Measurements from ENCODE around the gene STXBP4. TPM values are rescaled to one million over a fixed set of nuclear protein-coding genes. Genes with fewer than 3 reads are reported as not detected.

STXBP4 gene
- total RNA-seq, 1 experiment from 2014 or later, result 16.5 TPM

DNA sequence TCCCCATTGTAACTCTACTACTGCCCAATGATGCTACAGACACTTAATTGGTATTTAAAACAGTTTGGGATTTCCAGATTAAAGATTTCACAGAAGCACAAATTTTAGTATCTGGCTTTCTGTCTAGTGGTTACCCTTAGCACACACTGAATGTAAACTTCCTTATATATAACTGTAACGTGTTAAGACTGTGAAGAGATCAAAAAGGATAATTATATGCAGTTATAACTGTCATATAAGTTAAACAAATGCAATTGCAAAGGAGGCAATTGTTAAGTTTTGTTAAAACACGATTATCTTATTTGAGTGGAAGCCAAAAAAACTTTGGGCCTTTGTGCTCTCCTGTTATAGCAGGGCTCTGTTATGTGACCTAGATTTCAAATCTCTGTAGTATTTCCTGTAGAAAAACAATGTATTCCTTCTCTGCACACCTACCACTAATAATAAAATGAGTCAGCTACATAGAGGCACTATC, 147.9 kb downstream of the STXBP4 start:
- Histone ChIP-seq H2AFZ (ENCODE audit: low read length) (no peak overlapping the region), H3T11ph (ENCODE audit: low read length) (no peak overlapping the region), H3K4me1 (ENCODE audit: insufficient read depth, low read length) (no peaks in the 10 kb centered on the region), H3K18ac (ENCODE audit: insufficient read length, low read depth, low read length) (no peak overlapping the region), H2BK5ac (ENCODE audit: insufficient read length, low read length) (no peak overlapping the region), H3K27ac (ENCODE audit: insufficient read length, low read depth, low read length) (no peak overlapping the region), H2BK12ac (ENCODE audit: insufficient read length, low read depth, low read length) (no peak overlapping the region), H3K56ac (ENCODE audit: insufficient read length, low read depth, low read length) (no peak overlapping the region), H4K20me1 (ENCODE audit: control insufficient read depth, insufficient read depth, insufficient read length) (no peaks in the 10 kb centered on the region), H4K8ac (replicated peaks; ENCODE audit: insufficient read length, low read depth, low read length) (no peak overlapping the region), H3K27me3 (ENCODE audit: insufficient read depth, low read length) (no peaks in the 10 kb centered on the region), H3K4ac (ENCODE audit: low read depth, low read length) (no peak overlapping the region), H3K23ac (ENCODE audit: insufficient read length, low read depth, low read length) (no peak overlapping the region), H3K4me2 (ENCODE audit: insufficient read depth, insufficient read length, low read length) (no peak overlapping the region), H3K9ac (ENCODE audit: extremely low read depth, insufficient read length, low read length) (no peak overlapping the region), H3K9me3 (ENCODE audit: control insufficient read depth, low read depth, low read length) (no peaks in the 10 kb centered on the region), H2AK5ac (ENCODE audit: insufficient read length, low read length) (no peak overlapping the region), H3K79me1 (ENCODE audit: insufficient read depth, low read depth, low read length, poor library complexity, severe bottlenecking) (no peaks in the 10 kb centered on the region), H2BK120ac (ENCODE audit: low read depth, low read length, poor library complexity, severe bottlenecking) (no peak overlapping the region), H4K5ac (ENCODE audit: insufficient read length, low read depth, low read length) (no peak overlapping the region), H4K91ac (ENCODE audit: insufficient read length, low read depth, low read length) (no peak overlapping the region), H3K79me2 (ENCODE audit: insufficient read depth, low read length) (no peaks in the 10 kb centered on the region), H3K14ac (ENCODE audit: insufficient read depth, low read length) (no peak overlapping the region), H2BK20ac (ENCODE audit: low read depth, low read length, poor library complexity, severe bottlenecking) (no peak overlapping the region), H3K23me2 (ENCODE audit: insufficient read length, low read depth, low read length, poor library complexity, severe bottlenecking) (no peaks in the 10 kb centered on the region), H2BK15ac (ENCODE audit: low read depth, low read length) (no peak overlapping the region)
- Mint-ChIP-seq H3K27ac (no peak overlapping the region), H3K27me3 (ENCODE audit: low read depth) (no peaks in the 10 kb centered on the region), H3K36me3 (ENCODE audit: insufficient read depth in 1 of 3, low read depth in 3 of 3) (no peaks in the 10 kb centered on the region), H3K4me1 (no peaks in the 10 kb centered on the region), H3K4me3 (no peak overlapping the region), H3K9me3 (no peaks in the 10 kb centered on the region)
- no CpG with 5 or more reads among the region's 2 CpGs for WGBS (ENCODE audit: extremely low coverage, insufficient read length, low lambda C conversion rate)
- TF ChIP-seq, protein P1, sequence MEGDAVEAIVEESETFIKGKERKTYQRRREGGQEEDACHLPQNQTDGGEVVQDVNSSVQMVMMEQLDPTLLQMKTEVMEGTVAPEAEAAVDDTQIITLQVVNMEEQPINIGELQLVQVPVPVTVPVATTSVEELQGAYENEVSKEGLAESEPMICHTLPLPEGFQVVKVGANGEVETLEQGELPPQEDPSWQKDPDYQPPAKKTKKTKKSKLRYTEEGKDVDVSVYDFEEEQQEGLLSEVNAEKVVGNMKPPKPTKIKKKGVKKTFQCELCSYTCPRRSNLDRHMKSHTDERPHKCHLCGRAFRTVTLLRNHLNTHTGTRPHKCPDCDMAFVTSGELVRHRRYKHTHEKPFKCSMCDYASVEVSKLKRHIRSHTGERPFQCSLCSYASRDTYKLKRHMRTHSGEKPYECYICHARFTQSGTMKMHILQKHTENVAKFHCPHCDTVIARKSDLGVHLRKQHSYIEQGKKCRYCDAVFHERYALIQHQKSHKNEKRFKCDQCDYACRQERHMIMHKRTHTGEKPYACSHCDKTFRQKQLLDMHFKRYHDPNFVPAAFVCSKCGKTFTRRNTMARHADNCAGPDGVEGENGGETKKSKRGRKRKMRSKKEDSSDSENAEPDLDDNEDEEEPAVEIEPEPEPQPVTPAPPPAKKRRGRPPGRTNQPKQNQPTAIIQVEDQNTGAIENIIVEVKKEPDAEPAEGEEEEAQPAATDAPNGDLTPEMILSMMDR (conservative IDR thresholded peaks at IDR 0.05), result no peak
- DNase-seq, result no peak

Data from H9 (cell line).